GM20431 (cell line): ENCODE data around the gene MON1A.

Experiments used
- in situ Hi-C: fragments of 300-500 bp; cut with MseI, MboI; formaldehyde crosslinking; loops from one replicate; pipeline ENCODE4 v1.15.0; 2020; ENCODE audit warnings: low sequenced_read_pairs; ENCODE audit not compliant: unreplicated experiment

MON1A gene

GRCh38 chr3:49864505-49864904 lies 65.1 kb downstream of the MON1A start:
- in situ Hi-C loops, result no loop called here

GRCh38 chr3:49859576-49860305 lies 69.9 kb downstream of the MON1A start:
- in situ Hi-C loops, result no loop called here
